Liver (tissue), 9 donors: ENCODE data around the gene MAPKAPK2. TPM values are rescaled to one million over a fixed set of nuclear protein-coding genes. Genes with fewer than 3 reads are reported as not detected.
A peak's percentile ranks its signal among the peaks of the same experiment; 100 is the strongest.

Experiments
- DNase-seq: peaks from one replicate; pipeline ENCODE4 v3.0.0-alpha.2; 2017; ENCODE audit warnings: low spot score
- H3K27ac ChIP-seq, 2 donors: one replicate each; pipeline ENCODE4 v1.7.0; 2013; ENCODE audit warnings: inconsistent platforms in 2 of 2, low read length in 2 of 2, control low read depth in 1 of 2, low read depth in 1 of 2, mild to moderate bottlenecking in 1 of 2
- H3K27me3 ChIP-seq, 4 donors: one replicate each; pipeline versions ENCODE4 v1.6.1 to v1.7.0; 2013; ENCODE audit warnings: low read length in 3 of 4, inconsistent platforms in 1 of 4, mild to moderate bottlenecking in 1 of 4, moderate library complexity in 1 of 4; ENCODE audit not compliant: control insufficient read depth in 4 of 4, insufficient read depth in 4 of 4
- H3K36me3 ChIP-seq, 4 donors: one replicate each; pipeline versions ENCODE4 v1.6.1 to v1.7.0; 2013; ENCODE audit warnings: low read length in 3 of 4, mild to moderate bottlenecking in 3 of 4, low read depth in 1 of 4, moderate library complexity in 1 of 4; ENCODE audit not compliant: control insufficient read depth in 4 of 4, insufficient read depth in 3 of 4
- H3K4me1 ChIP-seq, 4 donors: one replicate each; pipeline versions ENCODE4 v1.6.1 to v1.7.0; 2013; ENCODE audit warnings: low read length in 3 of 4, mild to moderate bottlenecking in 3 of 4, moderate library complexity in 1 of 4; ENCODE audit not compliant: control insufficient read depth in 4 of 4, insufficient read depth in 4 of 4
- H3K4me3 ChIP-seq, 3 donors: one replicate each; pipeline versions ENCODE4 v1.6.1 to v1.7.0; 2013; ENCODE audit warnings: low read length in 3 of 3, control low read depth in 1 of 3, low read depth in 1 of 3, mild to moderate bottlenecking in 1 of 3
- H3K9ac ChIP-seq, 2 donors: one replicate each; pipeline ENCODE4 v1.7.0; 2013; ENCODE audit warnings: low read length in 2 of 2, mild to moderate bottlenecking in 2 of 2, moderate library complexity in 2 of 2, control low read depth in 1 of 2, low read depth in 1 of 2
- H3K9me3 ChIP-seq, 4 donors: one replicate each; pipeline versions ENCODE4 v1.6.1 to v1.7.0; 2013; ENCODE audit warnings: low read length in 3 of 4; ENCODE audit not compliant: control insufficient read depth in 4 of 4
- CTCF ChIP-seq: fragments of 150-350 bp; IDR thresholded peaks from 2 replicates; pipeline ENCODE4 v1.5.1; 2017; ENCODE audit warnings: improper control_type of control experiment, low read depth, low read length; ENCODE audit not compliant: missing input control
- FOXA1 ChIP-seq: IDR thresholded peaks from 2 replicates; pipeline ENCODE4 v1.6.1; 2016; ENCODE audit warnings: antibody characterized with exemption
- GABPA ChIP-seq, 2 donors: IDR thresholded peaks in 1 of 2; conservative IDR thresholded peaks in 1 of 2; 2 replicates each; pipeline ENCODE4 v1.6.1; 2016; ENCODE audit warnings: antibody characterized with exemption in 2 of 2, mild to moderate bottlenecking in 1 of 2, moderate library complexity in 1 of 2
- HNF4A ChIP-seq, 2 donors: conservative IDR thresholded peaks; 2 replicates each; pipeline ENCODE4 v1.6.1; 2016; ENCODE audit warnings: antibody characterized with exemption in 2 of 2, mild to moderate bottlenecking in 2 of 2
- MAX ChIP-seq: IDR thresholded peaks from 2 replicates; pipeline ENCODE4 v1.6.1; 2016; ENCODE audit warnings: antibody characterized with exemption
- RAD21 ChIP-seq, 2 donors: IDR thresholded peaks; 2 replicates each; pipeline ENCODE4 v1.6.1; 2016; ENCODE audit warnings: antibody characterized with exemption in 2 of 2, mild to moderate bottlenecking in 2 of 2
- REST ChIP-seq: IDR thresholded peaks from 2 replicates; pipeline ENCODE4 v1.6.1; 2016; ENCODE audit warnings: antibody characterized with exemption, mild to moderate bottlenecking
- TAF1 ChIP-seq: conservative IDR thresholded peaks from 2 replicates; pipeline ENCODE4 v1.6.1; 2016; ENCODE audit warnings: antibody characterized with exemption, mild to moderate bottlenecking
- ZBTB33 ChIP-seq: IDR thresholded peaks from 2 replicates; pipeline ENCODE4 v1.6.1; 2016; ENCODE audit warnings: antibody characterized with exemption
- WGBS: extraction: QIAGEN DNeasy Blood & Tissue Kit; methylation state at CpG from one replicate; pipeline ENCODE4 v1.1.7; 2013; 5-methylcytosine and 5-hydroxymethylcytosine counted together
- polyA plus RNA-seq, 2 donors: library from polyadenylated mRNA; stranded (reverse) in 1 of 2; unstranded in 1 of 2; fragments of 200-250 nt in 1 of 2; fragments of >200 nt in 1 of 2; fragmentation: Nextera tagmentation in 1 of 2; extraction: Ambion mirVana in 1 of 2; gene quantifications; one replicate each; pipeline versions ENCODE4 v1.2.1 to v1.2.3, GENCODE V29; 2013 to 2015
- total RNA-seq, 2 donors: library from RNA; depleted of rRNA; stranded (reverse); fragments of >200 nt; gene quantifications; one replicate each; pipeline ENCODE4 v1.2.3, GENCODE V29; 2014
- donor health status: healthy.
- donor health status: healthy.
- donor health status: healthy.
- donor health status: healthy.
- donor health status: healthy.

The MAPKAPK2 gene
- total and polyA plus RNA-seq, 4 donors = 7.5 to 24.5 (median 14.7) TPM

DNA sequence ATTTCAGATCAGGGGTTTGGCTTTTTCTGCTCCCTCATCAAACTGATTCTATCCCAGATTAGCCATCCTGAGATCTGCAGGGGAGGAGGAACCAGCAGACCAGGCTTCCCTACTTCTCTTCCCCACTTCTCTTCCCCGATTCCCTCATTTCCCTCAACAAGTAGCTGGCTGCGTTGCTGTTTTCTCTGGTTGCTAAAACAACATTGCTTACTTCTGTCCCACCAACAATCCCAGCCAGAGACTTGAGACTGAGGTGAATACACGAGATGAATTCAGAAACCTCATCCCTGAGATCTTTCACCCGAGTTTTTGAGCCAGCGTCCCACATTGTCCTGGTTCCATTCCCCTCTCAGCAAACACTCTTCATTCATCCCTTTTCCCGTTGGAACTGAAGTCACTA, 27.0 kb upstream of the MAPKAPK2 start:
- H3K27me3 ChIP-seq = no peaks in the 10 kb centered on the region
- DNase-seq = no peak
- H3K9me3 ChIP-seq = no peaks in the 10 kb centered on the region
- H3K27ac ChIP-seq = no peak overlapping the region
- no peak overlapping the region for H3K9ac ChIP-seq
- H3K4me1 ChIP-seq = peaks cover 0 to 16% (median 8%) of the 10 kb centered on the region in 4 donors
- H3K36me3 ChIP-seq = no peaks in the 10 kb centered on the region
- H3K4me3 ChIP-seq = no peak overlapping the region
- 76% methylated on average over 6 of the region's 6 CpGs for WGBS
- TF ChIP-seq TAF1 (no peak), GABPA (IDR thresholded peaks at IDR 0.05 in 1 of 2, conservative IDR thresholded peaks at IDR 0.05 in 1 of 2) (no peak), REST (no peak), RAD21 (IDR thresholded peaks at IDR 0.05) (no peak), HNF4A (conservative IDR thresholded peaks at IDR 0.05) (no peak)

DNA sequence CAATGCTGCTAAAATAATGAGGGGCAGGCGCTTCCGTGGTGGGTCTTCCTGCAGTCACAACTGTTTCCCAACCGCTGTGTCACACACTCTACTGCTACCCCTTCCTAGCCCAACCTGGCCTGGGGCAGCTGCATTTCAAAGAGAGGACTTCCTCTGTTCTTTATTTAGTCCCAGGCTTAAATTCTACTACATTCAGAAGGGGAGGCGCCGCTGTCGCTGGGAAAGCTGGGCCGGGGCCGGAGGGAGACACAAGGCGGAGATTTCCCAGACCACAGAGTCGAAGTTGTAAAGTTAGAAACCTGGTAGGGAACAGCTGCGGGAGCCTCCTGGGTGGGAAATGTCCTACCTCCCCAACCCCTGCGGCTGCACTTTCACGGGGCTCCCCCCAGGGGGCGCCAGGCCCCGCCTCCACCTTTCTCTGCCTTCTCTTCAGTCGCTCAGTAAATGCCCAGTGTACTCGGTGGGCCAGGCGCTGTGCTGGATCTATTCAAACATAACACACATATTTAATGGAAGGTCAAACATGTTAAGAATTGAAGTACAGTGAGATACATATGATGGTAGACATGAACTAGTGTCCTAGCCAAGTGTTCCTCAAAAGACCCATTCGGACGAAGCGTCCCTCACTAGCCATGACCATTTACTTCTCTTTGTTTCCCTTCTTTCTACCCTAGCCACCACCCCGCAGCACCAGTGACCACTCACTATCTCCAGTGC, 26.3 kb upstream of the MAPKAPK2 start:
- H3K36me3 ChIP-seq = no peaks in the 10 kb centered on the region
- H3K4me3 ChIP-seq = no peak overlapping the region
- peak; percentile 51 to 71 for TF ChIP-seq RAD21 (IDR thresholded peaks at IDR 0.05)
- no peak for TF ChIP-seq REST
- TF ChIP-seq CTCF = peak; percentile 53
- no peak for TF ChIP-seq MAX
- no peak for TF ChIP-seq ZBTB33
- no peak for TF ChIP-seq FOXA1
- H3K4me1 ChIP-seq = peaks cover 0 to 16% (median 8%) of the 10 kb centered on the region in 4 donors
- H3K9ac ChIP-seq = no peak overlapping the region
- peak overlapping the region; percentile 63 to 67 for H3K27ac ChIP-seq
- DNase-seq = peak; percentile 79
- 54% methylated on average over 22 of the region's 22 CpGs for WGBS
- H3K27me3 ChIP-seq = no peaks in the 10 kb centered on the region
- H3K9me3 ChIP-seq = no peaks in the 10 kb centered on the region
